T-helper 17 cell (primary cell): ENCODE measurements around the gene MPDZ. TPM values are rescaled to one million over a fixed set of nuclear protein-coding genes. Genes with fewer than 3 reads are reported as not detected.

Experiments
- ATAC-seq: fragments of 150-1000 bp; cut with Tn5 transposase; 2 replicates; pipeline ENCODE4 v1.10.0; 2021; ENCODE audit warnings: mild to moderate bottlenecking, moderate library complexity
- DNase-seq, 3 donors: peaks; one replicate each; pipeline versions ENCODE4 v3.0.0 to v3.0.0-alpha.2; 2020 to 2021
- H3K9me3 ChIP-seq: one replicate; pipeline ENCODE4 v1.7.0; 2013; ENCODE audit warnings: low read length, mild to moderate bottlenecking; ENCODE audit not compliant: control insufficient read depth, poor library complexity, severe bottlenecking
- H3K27ac Mint-ChIP-seq: one replicate; pipeline ENCODE4 v1.8.0; 2022; ENCODE audit warnings: mild to moderate bottlenecking, moderate library complexity, mixed read lengths
- H3K27me3 Mint-ChIP-seq: one replicate; pipeline ENCODE4 v1.8.0; 2022; ENCODE audit warnings: mixed read lengths
- H3K36me3 Mint-ChIP-seq: one replicate; pipeline ENCODE4 v1.8.0; 2022; ENCODE audit warnings: low read depth, mixed read lengths
- H3K4me1 Mint-ChIP-seq: one replicate; pipeline ENCODE4 v1.8.0; 2022; ENCODE audit warnings: mild to moderate bottlenecking, mixed read lengths
- H3K4me3 Mint-ChIP-seq: one replicate; pipeline ENCODE4 v1.8.0; 2022; ENCODE audit warnings: mild to moderate bottlenecking, moderate library complexity, mixed read lengths
- total RNA-seq, 4 donors: library from RNA in 2 of 4; stranded (reverse) in 2 of 4; gene quantifications; one replicate each; pipeline ENCODE4 v1.2.3 and lab custom pipeline; 2022 to 2026

The MPDZ gene
- total RNA-seq, 2 donors from 2014 or later: 0.13 TPM; not detected in 1

DNA sequence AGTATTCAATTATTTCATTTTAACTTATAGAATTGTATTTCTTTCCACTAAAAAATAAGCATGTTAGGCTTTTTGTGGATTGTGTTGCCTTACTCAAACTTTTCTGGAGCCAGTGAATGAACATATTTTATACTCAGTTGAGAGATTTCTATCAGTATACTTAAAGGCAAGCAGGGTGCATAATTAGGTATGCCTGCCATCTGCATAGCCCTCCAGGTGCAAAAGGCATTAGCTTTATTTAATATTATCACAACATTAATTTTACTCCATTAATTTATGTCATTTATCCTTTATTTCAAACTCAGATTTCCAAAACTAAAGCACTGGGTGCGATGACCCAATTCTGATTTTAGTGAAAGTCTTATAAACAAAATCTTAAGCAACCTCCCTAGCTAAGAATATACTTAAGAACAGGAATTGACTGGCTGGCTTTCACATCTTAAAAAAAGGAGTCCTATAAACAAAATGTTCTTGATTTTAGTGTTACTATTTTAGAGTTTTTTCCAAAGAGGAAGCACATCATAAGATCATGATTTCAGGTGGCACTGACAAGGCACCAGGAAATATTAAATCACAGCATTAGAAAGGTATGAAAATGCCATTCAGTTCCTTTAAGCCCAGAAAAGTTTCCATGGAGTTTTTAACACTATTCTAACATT, 178.4 kb downstream of the MPDZ start:
- no peaks in the 10 kb centered on the region for H3K9me3 ChIP-seq
- Mint-ChIP-seq H3K4me1 (no peaks in the 10 kb centered on the region), H3K27ac (no peak overlapping the region), H3K36me3 (no peaks in the 10 kb centered on the region), H3K27me3 (no peaks in the 10 kb centered on the region), H3K4me3 (no peak overlapping the region)
- DNase-seq (no peak), ATAC-seq (no peak)

DNA sequence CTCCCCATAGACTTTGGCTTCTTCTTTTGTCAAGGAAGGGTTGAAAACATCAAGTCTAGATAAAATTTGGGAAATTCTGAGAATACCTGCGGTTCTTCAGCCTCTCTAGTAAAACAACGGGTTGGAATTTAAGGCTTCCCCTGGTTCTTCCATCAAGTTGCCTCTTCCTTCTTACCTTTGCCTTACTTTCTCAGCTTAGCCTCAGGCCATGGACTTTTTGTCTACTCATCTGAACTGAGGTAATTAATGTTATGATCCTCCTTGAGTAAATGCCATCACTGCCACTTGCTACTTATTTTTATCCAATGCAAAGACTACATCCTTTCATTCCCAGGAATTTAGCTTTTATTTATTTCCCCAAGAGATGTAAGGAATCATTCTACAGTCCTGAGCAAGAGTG, 184.4 kb downstream of the MPDZ start:
- Mint-ChIP-seq H3K4me3 (no peak overlapping the region), H3K36me3 (no peaks in the 10 kb centered on the region), H3K27ac (no peak overlapping the region), H3K27me3 (no peaks in the 10 kb centered on the region), H3K4me1 (no peaks in the 10 kb centered on the region)
- DNase-seq (no peak), ATAC-seq (no peak)
- no peaks in the 10 kb centered on the region for H3K9me3 ChIP-seq

DNA sequence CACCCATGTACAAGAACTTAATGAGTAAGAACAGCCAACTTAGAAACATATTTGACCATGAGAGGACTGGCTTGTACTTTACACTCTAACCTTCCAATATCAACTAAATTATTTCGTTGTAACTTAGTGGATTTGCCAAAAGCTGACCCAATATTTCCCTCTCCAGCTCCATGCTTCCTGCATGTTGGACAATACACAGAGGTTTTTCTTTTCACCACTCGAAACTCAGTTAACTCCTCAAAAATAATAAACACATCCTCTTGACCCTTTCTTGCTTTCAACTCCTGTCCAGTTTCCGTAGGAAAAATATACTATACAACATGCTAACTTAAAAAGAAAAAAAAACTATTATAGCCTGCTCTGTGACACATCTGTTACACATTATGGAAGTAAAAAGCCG, 188.9 kb downstream of the MPDZ start:
- Mint-ChIP-seq H3K36me3 (no peaks in the 10 kb centered on the region), H3K27me3 (no peaks in the 10 kb centered on the region), H3K4me3 (no peak overlapping the region), H3K27ac (no peak overlapping the region), H3K4me1 (no peaks in the 10 kb centered on the region)
- no peak for DNase-seq
- ATAC-seq: no peak
- no peaks in the 10 kb centered on the region for H3K9me3 ChIP-seq

DNA sequence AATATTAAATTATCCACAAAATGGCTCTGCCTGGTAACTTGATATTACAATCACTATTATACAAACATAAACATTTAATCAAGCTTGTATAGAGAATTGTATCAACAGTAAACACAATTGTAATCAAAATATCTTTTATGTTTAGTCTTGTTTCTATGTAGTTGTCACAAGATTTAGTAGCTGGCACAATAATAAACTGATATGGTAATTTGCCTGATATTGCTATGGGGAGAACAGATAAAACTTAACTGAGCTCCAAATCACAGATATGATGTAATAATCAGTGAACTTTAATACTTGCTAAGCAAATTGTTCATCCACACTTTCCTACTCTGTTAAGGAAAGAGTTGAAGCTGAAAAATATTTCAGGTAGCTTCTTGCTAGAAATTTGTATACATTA, 189.8 kb downstream of the MPDZ start:
- Mint-ChIP-seq H3K4me3 (no peak overlapping the region), H3K27me3 (no peaks in the 10 kb centered on the region), H3K36me3 (no peaks in the 10 kb centered on the region), H3K4me1 (no peaks in the 10 kb centered on the region), H3K27ac (no peak overlapping the region)
- ATAC-seq: no peak
- H3K9me3 ChIP-seq: no peaks in the 10 kb centered on the region
- no peak for DNase-seq

DNA sequence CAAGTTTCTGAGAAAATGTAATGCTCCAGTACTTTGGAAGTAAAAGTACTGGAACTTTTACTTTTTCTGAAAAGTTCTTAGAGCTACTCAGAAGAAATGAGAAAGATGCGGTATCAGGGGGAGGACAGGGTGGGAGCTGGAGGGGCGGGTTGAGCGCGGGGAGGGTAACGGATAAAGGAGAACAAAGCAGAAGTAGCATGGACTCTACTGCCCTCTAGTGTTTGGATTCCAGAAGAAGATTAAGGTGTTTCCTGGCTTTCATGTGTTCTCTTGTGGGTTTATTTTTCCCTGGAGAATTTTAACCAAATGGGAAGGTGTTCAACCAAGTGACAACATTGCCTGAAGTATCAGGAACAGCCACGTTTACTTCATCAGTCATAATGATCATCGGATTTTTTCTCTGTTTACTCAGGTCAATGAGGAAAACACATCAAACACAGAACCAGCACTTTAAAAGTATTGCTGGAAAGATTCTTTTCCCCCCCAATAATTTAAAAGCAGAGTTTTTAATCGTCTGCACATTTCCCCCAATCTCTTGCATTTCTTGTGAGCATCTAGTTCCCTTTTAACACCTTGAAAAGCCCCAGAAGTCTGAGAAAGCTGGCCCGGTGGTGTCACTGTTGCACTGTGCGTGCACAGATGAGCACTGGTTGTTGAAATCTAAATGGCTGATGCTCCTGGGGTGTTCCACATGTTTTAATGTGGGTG, 190.6 kb downstream of the MPDZ start:
- DNase-seq (no peak), ATAC-seq (no peak)
- no peaks in the 10 kb centered on the region for H3K9me3 ChIP-seq
- no peak overlapping the region for H3K4me3 Mint-ChIP-seq
- H3K27ac Mint-ChIP-seq: no peak overlapping the region
- no peaks in the 10 kb centered on the region for H3K36me3 Mint-ChIP-seq
- H3K27me3 Mint-ChIP-seq: no peaks in the 10 kb centered on the region
- H3K4me1 Mint-ChIP-seq: no peaks in the 10 kb centered on the region

DNA sequence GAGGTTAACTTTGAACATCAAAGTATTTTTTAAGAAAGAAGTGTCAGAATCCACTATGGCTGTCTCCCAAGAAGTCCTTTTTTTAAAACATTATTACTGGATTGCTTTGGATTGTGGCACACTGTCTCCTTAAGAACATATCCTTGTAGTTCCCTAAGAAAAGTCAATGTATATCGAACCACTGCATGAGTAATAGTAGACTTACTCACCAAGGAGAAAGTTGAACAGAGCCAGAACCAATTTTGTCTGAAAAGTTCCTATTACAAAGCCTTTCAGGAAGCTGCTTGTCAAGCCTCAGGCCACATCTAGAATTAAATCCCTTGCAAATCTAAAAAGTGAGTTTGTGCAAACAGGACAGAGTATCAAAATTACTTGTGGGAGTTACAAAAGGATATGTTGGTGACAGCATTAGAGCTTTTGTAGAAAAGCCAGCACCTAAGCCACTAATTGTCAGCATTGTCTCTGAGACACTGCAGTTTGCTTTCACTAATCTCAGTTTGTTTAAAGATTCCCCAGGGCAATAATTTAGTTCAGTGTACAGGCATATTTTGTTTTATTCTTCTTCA, 195.4 kb downstream of the MPDZ start:
- Mint-ChIP-seq H3K36me3 (no peaks in the 10 kb centered on the region), H3K4me1 (no peaks in the 10 kb centered on the region), H3K27ac (no peak overlapping the region), H3K27me3 (no peaks in the 10 kb centered on the region), H3K4me3 (no peak overlapping the region)
- ATAC-seq (no peak), DNase-seq (no peak)
- no peaks in the 10 kb centered on the region for H3K9me3 ChIP-seq

DNA sequence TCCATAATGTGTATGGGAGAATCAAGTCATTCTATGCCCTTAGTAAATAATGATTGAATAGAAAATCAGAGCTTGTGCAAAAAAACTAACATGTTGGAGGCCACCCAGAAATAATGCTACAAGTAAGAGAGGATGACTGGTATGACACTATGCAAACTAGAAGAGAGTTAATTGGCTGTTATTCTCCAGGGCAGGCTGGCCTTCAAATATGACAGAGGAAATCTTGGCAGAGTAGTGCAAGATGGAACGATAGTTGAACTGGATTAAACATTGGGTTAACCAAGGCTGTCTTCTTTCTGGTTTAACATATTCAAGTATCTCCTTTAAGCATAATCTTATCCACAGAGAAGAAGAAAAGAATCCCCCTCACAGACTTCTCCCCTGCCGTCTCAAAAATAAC, 196.1 kb downstream of the MPDZ start:
- no peaks in the 10 kb centered on the region for H3K9me3 ChIP-seq
- no peak overlapping the region for H3K27ac Mint-ChIP-seq
- no peaks in the 10 kb centered on the region for H3K36me3 Mint-ChIP-seq
- H3K4me3 Mint-ChIP-seq: no peak overlapping the region
- ATAC-seq (no peak), DNase-seq (no peak)
- H3K27me3 Mint-ChIP-seq: no peaks in the 10 kb centered on the region
- H3K4me1 Mint-ChIP-seq: no peaks in the 10 kb centered on the region

DNA sequence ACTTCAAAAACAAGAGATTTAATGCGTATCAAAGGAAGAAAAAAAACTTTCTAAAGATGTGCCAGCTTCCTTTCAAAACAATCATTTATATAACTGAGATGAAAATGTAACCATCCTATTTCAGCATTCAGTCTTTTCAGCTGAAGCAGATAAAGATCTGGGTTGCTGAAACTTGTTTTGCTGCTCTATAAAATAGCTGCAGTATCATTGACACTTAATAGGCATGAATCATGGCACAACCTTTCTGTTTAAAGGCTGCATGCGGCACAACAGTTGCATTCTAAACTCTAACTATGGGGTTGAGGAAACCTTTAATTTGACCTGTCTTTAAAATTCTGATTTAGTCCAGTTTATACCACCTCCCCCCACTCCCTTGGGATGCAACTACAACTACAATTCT, 196.7 kb downstream of the MPDZ start:
- Mint-ChIP-seq H3K27me3 (no peaks in the 10 kb centered on the region), H3K4me1 (no peaks in the 10 kb centered on the region), H3K27ac (no peak overlapping the region), H3K4me3 (no peak overlapping the region), H3K36me3 (no peaks in the 10 kb centered on the region)
- ATAC-seq (no peak), DNase-seq (no peak)
- no peaks in the 10 kb centered on the region for H3K9me3 ChIP-seq

DNA sequence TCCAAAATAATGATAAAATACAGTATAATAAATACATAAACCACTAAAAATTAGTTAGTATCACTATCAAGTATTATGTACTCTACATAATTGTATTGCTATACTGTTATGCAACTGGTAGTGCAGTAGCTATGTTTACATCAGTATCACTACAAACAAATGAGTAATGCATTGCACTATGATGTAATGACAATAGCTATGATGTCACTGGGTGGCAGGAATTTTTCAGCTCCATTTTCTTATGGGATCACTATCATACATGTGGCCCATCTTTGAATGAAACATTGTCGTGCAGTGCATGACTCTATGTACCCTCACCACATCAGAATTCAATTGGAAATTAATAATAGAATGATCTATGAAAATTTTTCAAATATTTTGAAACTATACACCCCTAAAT, 201.3 kb downstream of the MPDZ start:
- Mint-ChIP-seq H3K4me1 (no peaks in the 10 kb centered on the region), H3K27me3 (no peaks in the 10 kb centered on the region), H3K36me3 (no peaks in the 10 kb centered on the region), H3K27ac (no peak overlapping the region), H3K4me3 (no peak overlapping the region)
- DNase-seq (no peak), ATAC-seq (no peak)
- H3K9me3 ChIP-seq: no peaks in the 10 kb centered on the region

DNA sequence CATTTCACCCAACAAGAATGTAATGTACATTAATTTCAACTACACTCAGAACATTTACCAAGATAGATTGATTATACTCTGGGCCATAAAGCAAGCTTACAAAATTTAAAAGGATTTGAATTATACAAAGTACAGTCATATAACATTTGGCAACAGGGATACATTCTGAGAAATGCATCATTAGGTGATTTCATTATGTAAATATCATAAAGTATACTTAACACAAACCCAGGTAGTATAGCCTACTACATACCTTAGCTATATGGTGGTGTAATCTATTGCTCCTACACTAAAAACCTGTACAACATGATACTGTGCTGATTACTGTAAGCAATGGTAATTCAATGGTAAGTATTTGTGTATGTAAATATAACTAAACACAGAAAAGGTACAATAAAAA, 202.9 kb downstream of the MPDZ start:
- ATAC-seq (no peak), DNase-seq (no peak)
- Mint-ChIP-seq H3K27ac (no peak overlapping the region), H3K4me1 (no peaks in the 10 kb centered on the region), H3K36me3 (no peaks in the 10 kb centered on the region), H3K27me3 (no peaks in the 10 kb centered on the region), H3K4me3 (no peak overlapping the region)
- H3K9me3 ChIP-seq: no peaks in the 10 kb centered on the region

DNA sequence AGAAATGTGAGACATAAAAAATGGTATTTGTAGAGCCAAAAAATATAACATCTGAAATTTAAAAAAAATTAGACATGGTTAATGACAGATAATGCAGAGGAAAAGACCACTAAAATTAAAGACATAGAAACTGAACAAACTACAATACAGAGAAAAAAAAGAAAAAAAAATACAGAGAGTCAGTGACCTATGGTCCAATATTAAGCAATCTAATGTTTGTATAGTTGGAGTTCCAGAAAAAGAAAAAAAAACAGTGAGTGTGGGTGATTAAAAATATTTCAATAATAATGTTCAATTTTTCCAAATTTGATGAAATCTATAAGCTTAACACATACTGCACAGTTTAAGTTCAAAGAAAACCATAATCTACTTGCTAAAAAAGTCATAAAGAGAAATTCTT, 207.6 kb downstream of the MPDZ start:
- no peaks in the 10 kb centered on the region for H3K9me3 ChIP-seq
- no peak for ATAC-seq
- no peak overlapping the region for H3K4me3 Mint-ChIP-seq
- DNase-seq: no peak
- no peaks in the 10 kb centered on the region for H3K36me3 Mint-ChIP-seq
- H3K4me1 Mint-ChIP-seq: no peaks in the 10 kb centered on the region
- H3K27me3 Mint-ChIP-seq: no peaks in the 10 kb centered on the region
- no peak overlapping the region for H3K27ac Mint-ChIP-seq

DNA sequence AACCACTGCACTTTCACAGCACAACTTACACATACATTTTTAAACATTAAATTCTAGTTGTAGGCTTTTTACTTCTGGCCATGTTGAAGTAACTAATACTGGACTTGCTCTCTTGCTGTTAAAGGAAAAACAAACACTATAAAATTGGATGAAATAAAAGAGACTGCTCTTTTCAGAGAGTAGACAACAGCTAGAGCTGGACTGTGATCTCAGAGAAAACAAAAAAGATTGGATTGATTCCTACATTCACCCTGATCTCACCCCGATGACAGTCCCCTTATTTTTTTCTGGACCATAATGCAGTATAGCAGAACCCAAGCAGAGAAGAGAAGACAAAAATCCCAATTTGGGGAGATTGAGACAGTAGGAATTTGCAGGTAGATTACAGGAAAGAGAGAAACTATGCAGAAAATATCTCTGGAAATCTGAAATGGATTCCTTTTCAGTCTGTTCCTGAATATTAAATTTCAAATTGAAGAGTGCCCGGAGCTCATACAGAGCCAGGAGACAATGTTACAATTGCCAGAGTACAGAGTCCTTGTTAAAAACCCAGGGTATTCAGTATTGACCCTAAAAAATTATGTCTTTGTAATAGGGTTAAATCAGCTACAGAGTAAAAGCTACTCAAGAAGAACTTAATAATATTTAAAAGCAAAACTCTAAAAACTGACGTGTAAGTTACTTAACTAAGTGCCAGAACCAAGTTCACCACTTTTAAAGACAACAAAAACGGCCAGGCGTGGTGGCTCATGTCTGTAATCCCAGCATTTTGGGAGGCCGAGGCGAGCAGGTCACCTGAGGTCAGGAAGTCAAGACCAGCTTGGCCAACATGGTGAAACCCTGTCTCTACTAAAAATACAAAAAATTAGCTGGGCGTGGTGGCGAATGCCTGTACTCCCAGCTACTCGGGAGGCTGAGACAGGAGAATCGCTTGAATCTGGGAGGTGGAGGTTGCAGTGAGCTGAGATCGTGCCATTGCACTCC, 208.6 kb downstream of the MPDZ start:
- Mint-ChIP-seq H3K27me3 (no peaks in the 10 kb centered on the region), H3K27ac (no peak overlapping the region), H3K36me3 (no peaks in the 10 kb centered on the region), H3K4me3 (no peak overlapping the region), H3K4me1 (no peaks in the 10 kb centered on the region)
- no peaks in the 10 kb centered on the region for H3K9me3 ChIP-seq
- no peak for ATAC-seq
- no peak for DNase-seq

DNA sequence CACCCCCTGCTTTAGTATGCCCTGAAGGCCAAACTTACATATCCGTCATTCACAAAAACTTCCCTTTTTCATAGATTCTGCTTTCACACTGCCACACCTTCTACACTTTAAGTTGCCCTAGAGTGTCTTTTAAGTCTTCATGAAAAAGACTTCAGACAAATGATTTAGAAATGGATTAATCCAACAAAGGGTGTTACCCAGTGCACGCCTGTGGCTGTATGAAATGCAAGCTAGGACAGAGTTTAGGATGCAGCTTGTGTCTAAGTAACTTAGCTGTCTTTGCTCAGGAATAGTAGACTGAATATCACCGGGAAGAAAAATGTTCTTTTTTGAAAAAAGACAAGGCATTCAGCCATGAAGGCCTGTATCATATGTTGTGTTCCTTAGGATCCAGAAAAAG, 210.0 kb downstream of the MPDZ start:
- ATAC-seq (no peak), DNase-seq (no peak)
- Mint-ChIP-seq H3K4me1 (no peaks in the 10 kb centered on the region), H3K27ac (no peak overlapping the region), H3K36me3 (no peaks in the 10 kb centered on the region), H3K27me3 (no peaks in the 10 kb centered on the region), H3K4me3 (no peak overlapping the region)
- no peaks in the 10 kb centered on the region for H3K9me3 ChIP-seq
